Endothelial cell of umbilical vein (primary cell): ENCODE data around the gene ZIC5. TPM values are rescaled to one million over a fixed set of nuclear protein-coding genes. Genes with fewer than 3 reads are reported as not detected.

ENCODE experiments used
- BruUV-seq: library from RNA; stranded (reverse); fragments of 400-500 nt; replicated peaks from 2 replicates; lab custom pipeline; 2021; lab: Mats Ljungman, UMichigan
- CTCF ChIA-PET: fragments of 300-600, 350-600 bp; sonication (Branson Sonifier 250); formaldehyde crosslinking; loops from one replicate; lab custom pipeline; 2021; ENCODE audit warnings: antibody characterized with exemption, inconsistent platforms; lab: Charles Lee
- POLR2A ChIA-PET: fragments of 300-600, 350-600 bp; sonication (Branson Sonifier 250); formaldehyde crosslinking; loops from one replicate; lab custom pipeline; 2021; ENCODE audit warnings: antibody characterized with exemption, inconsistent platforms; lab: Charles Lee
- DNase-seq: peaks from one replicate; pipeline ENCODE4 v3.0.0-alpha.2; 2011; ENCODE audit warnings: low read depth, low spot score
- FAIRE-seq: peaks from 2 replicates; lab custom pipeline; 2011; peaks lifted over from hg19 to GRCh38; lab: Jason Lieb, UNC
- H2AFZ ChIP-seq: 2 replicates; pipeline ENCODE4 v1.6.0; 2012; ENCODE audit warnings: low read depth, low read length, control low read depth, inconsistent platforms
- H3K27ac ChIP-seq: 2 replicates; pipeline ENCODE4 v1.5.1; 2011; ENCODE audit warnings: low read depth, mild to moderate bottlenecking, control low read depth, low read length, moderate library complexity; ENCODE audit not compliant: insufficient read depth
- H3K27me3 ChIP-seq, 2 experiments: 2 replicates each; pipeline versions ENCODE4 v1.6.0 to v1.6.1; 2011; ENCODE audit warnings: low read length in 2 of 2, mixed read lengths in 1 of 2; ENCODE audit not compliant: control insufficient read depth in 2 of 2, insufficient read depth in 2 of 2
- H3K36me3 ChIP-seq, 2 experiments: 2 replicates in 1 of 2; 3 replicates in 1 of 2; pipeline ENCODE4 v1.5.1; 2011; ENCODE audit warnings: low read length in 2 of 2, mild to moderate bottlenecking in 1 of 2, moderate library complexity in 1 of 2; ENCODE audit not compliant: control insufficient read depth in 2 of 2, insufficient read depth in 2 of 2; ENCODE audit errors: extremely low read depth in 1 of 2
- H3K4me1 ChIP-seq: 3 replicates; pipeline ENCODE4 v1.5.1; 2011; ENCODE audit warnings: mild to moderate bottlenecking, low read length; ENCODE audit not compliant: control insufficient read depth, insufficient read depth; ENCODE audit errors: extremely low read depth
- H3K4me2 ChIP-seq: 2 replicates; pipeline ENCODE4 v1.6.1; 2011; ENCODE audit warnings: low read length, control low read depth, mixed read lengths; ENCODE audit not compliant: insufficient read depth
- H3K4me3 ChIP-seq, 3 experiments: fragments of 200-600 bp in 1 of 3; sonication (generic), shearing (Covaris generic) in 1 of 3; replicated peaks in 1 of 3; 2 replicates each; pipeline ENCODE4 v1.5.1; 2011 to 2016; ENCODE audit warnings: control low read depth in 3 of 3, low read length in 3 of 3, mild to moderate bottlenecking in 2 of 3, inconsistent platforms in 1 of 3, low read depth in 1 of 3, moderate library complexity in 1 of 3; ENCODE audit not compliant: insufficient read depth in 1 of 3
- H3K79me2 ChIP-seq: 2 replicates; pipeline ENCODE4 v1.6.0; 2012; ENCODE audit warnings: low read length, inconsistent platforms; ENCODE audit not compliant: control insufficient read depth, insufficient read depth
- H3K9ac ChIP-seq: replicated peaks from 2 replicates; pipeline ENCODE3; 2011; ENCODE audit warnings: low read length, control low read depth; ENCODE audit not compliant: insufficient read depth; ENCODE audit errors: extremely low read depth
- H3K9me1 ChIP-seq: replicated peaks from 3 replicates; pipeline ENCODE4 v1.6.0; 2011; ENCODE audit warnings: mild to moderate bottlenecking, low read length; ENCODE audit not compliant: control insufficient read depth, insufficient read depth; ENCODE audit errors: extremely low read depth
- H3K9me3 ChIP-seq: replicated peaks from 2 replicates; pipeline ENCODE4 v1.5.1; 2012; ENCODE audit warnings: low read length, inconsistent platforms; ENCODE audit not compliant: control insufficient read depth, insufficient read depth
- H4K20me1 ChIP-seq: replicated peaks from 2 replicates; pipeline ENCODE3; 2011; ENCODE audit warnings: mild to moderate bottlenecking, low read length; ENCODE audit not compliant: control insufficient read depth, insufficient read depth; ENCODE audit errors: extremely low read depth
- EZH2 ChIP-seq: IDR thresholded peaks from 2 replicates; pipeline ENCODE4 v1.6.1; 2012; ENCODE audit warnings: borderline replicate concordance, low read depth, mild to moderate bottlenecking, moderate library complexity, low read length, inconsistent platforms; ENCODE audit not compliant: severe bottlenecking
- FOS ChIP-seq: IDR thresholded peaks from 2 replicates; pipeline ENCODE4 v1.6.1; 2011; ENCODE audit warnings: mild to moderate bottlenecking, low read length, moderate library complexity, borderline replicate concordance; ENCODE audit not compliant: insufficient read depth
- JUN ChIP-seq: IDR thresholded peaks from 2 replicates; pipeline ENCODE4 v1.6.1; 2011; ENCODE audit warnings: borderline replicate concordance, low read depth; ENCODE audit not compliant: insufficient read length, insufficient read depth
- MAX ChIP-seq: IDR thresholded peaks from 2 replicates; pipeline ENCODE4 v1.6.1; 2011; ENCODE audit not compliant: insufficient read depth, insufficient read length
- POLR2A ChIP-seq: IDR thresholded peaks from 2 replicates; pipeline ENCODE4 v1.6.1; 2012; ENCODE audit warnings: low read depth, mild to moderate bottlenecking, control low read depth, low read length
- POLR2AphosphoS5 ChIP-seq: IDR thresholded peaks from 2 replicates; pipeline ENCODE4 v1.6.1; 2012; ENCODE audit warnings: low read depth, mild to moderate bottlenecking, control low read depth, low read length, moderate library complexity; ENCODE audit not compliant: insufficient read depth
- dilution Hi-C: fragments of 300-500 bp; cut with MboI; formaldehyde crosslinking; loops from one replicate; pipeline ENCODE4 v1.15.0; 2019; ENCODE audit warnings: low sequenced_read_pairs; ENCODE audit not compliant: extremely low pct_ligation_motif_present
- intact Hi-C: fragments of 100-400 bp; cut with micrococcal nuclease; formaldehyde crosslinking; loops from one replicate; pipeline ENCODE4 v1.10.0; 2022
- polyA plus RNA-seq, 4 experiments: library from polyadenylated mRNA; depleted of rRNA in 3 of 4; stranded (reverse) in 3 of 4; unstranded in 1 of 4; fragments of >200 nt; gene quantifications; 2 replicates each; pipeline versions ENCODE4 v1.2.1 to v1.2.3, GENCODE V29; 2011 to 2012; ENCODE audit warnings: missing spikeins in 1 of 4
- total RNA-seq: library from RNA; stranded (reverse); gene quantifications from 2 replicates; pipeline ENCODE4 v1.2.3, GENCODE V29; 2021

The ZIC5 gene
- total and polyA plus RNA-seq, 2 donors (not counting 3 experiments of a cell fraction or from before 2014, with no cell fraction given): not detected

- Histone ChIP-seq H3K4me3 (no peak overlapping the region), H3K9me1 (no peaks in the 10 kb centered on the region), H3K27ac (no peak overlapping the region), H3K79me2 (no peaks in the 10 kb centered on the region), H4K20me1 (no peaks in the 10 kb centered on the region), H3K4me1 (peaks cover 5% of the 10 kb centered on the region), H3K4me2 (no peak overlapping the region), H3K27me3 (peaks cover 72 to 92% of the 10 kb centered on the region in 2 experiments), H3K9ac (no peak overlapping the region), H2AFZ (no peak overlapping the region), H3K9me3 (no peaks in the 10 kb centered on the region), H3K36me3 (no peaks in the 10 kb centered on the region)
- POLR2A ChIA-PET: no interaction called here
- BruUV-seq: no TSS peak
- no peak for TF ChIP-seq POLR2AphosphoS5
- peak; percentile 64 for TF ChIP-seq EZH2
- TF ChIP-seq JUN: no peak
- FAIRE-seq (no peak), DNase-seq (no peak)
- dilution Hi-C loops: no loop called here
- CTCF ChIA-PET: no interaction called here
- intact Hi-C loops: loop anchor here (10.0 kb wide), 1 partner anchor 696 kb away; the partner anchor contains the start of gene TMTC4
Measured at GRCh38 chr13:99978799-99979452, 7.4 kb upstream of the ZIC5 start.

GRCh38 chr13:99977912-99978798, 6.6 kb upstream of the ZIC5 start:
- Histone ChIP-seq H3K4me2 (no peak overlapping the region), H3K9ac (no peak overlapping the region), H3K9me1 (no peaks in the 10 kb centered on the region), H2AFZ (no peak overlapping the region), H4K20me1 (no peaks in the 10 kb centered on the region), H3K79me2 (no peaks in the 10 kb centered on the region), H3K27me3 (peaks cover 72 to 92% of the 10 kb centered on the region in 2 experiments), H3K9me3 (no peaks in the 10 kb centered on the region), H3K4me1 (peaks cover 5% of the 10 kb centered on the region), H3K4me3 (no peak overlapping the region), H3K27ac (no peak overlapping the region), H3K36me3 (no peaks in the 10 kb centered on the region)
- dilution Hi-C loops (no loop called here), intact Hi-C loops (loop anchor here (10.0 kb wide), 1 partner anchor 697 kb away; the partner anchor contains the start of gene TMTC4)
- CTCF ChIA-PET: no interaction called here
- TF ChIP-seq MAX (no peak), FOS (no peak), EZH2 (peak; percentile 88), POLR2A (no peak)
- DNase-seq: no peak
- no peak for FAIRE-seq
- BruUV-seq: no TSS peak
- POLR2A ChIA-PET: no interaction called here
